GM19468 (cell line): ENCODE data around the gene JAM3.
"Not testable (repeated sequence)": the region's sequence is repeated elsewhere in the genome, so short reads cannot be mapped to it uniquely, and the experiment has no call there.

Experiments used
- ATAC-seq: cut with Tn5 transposase; IDR thresholded peaks from one replicate; pipeline ENCODE4 v1.9.1; 2021; ENCODE audit warnings: mild to moderate bottlenecking, moderate library complexity, moderate number of reproducible peaks; ENCODE audit not compliant: unreplicated experiment; ENCODE audit errors: extremely low read depth

Gene JAM3

GRCh38 chr11:134055029-134055428, 13.8 kb upstream of the JAM3 start:
- ATAC-seq = no peak

GRCh38 chr11:134060316-134060715, 8.6 kb upstream of the JAM3 start:
- no peak for ATAC-seq

- no peak for ATAC-seq
These were observed 6.4 kb upstream of the JAM3 start for GRCh38 chr11:134062265-134063123.

- no peak for ATAC-seq
These were observed 5.8 kb upstream of the JAM3 start for GRCh38 chr11:134063124-134063495.

- no peak for ATAC-seq
These were observed 4.7 kb upstream of the JAM3 start for GRCh38 chr11:134063991-134064747.

GRCh38 chr11:134065381-134065780, 3.5 kb upstream of the JAM3 start:
- no peak for ATAC-seq

GRCh38 chr11:134066943-134067885, 1.7 kb upstream of the JAM3 start:
- ATAC-seq = no peak

GRCh38 chr11:134069426-134070341, 812 bp downstream of the JAM3 start:
- ATAC-seq = no peak

- no peak for ATAC-seq
These were observed 1.5 kb downstream of the JAM3 start for GRCh38 chr11:134070342-134070845.

GRCh38 chr11:134071306-134071705, 2.4 kb downstream of the JAM3 start:
- no peak for ATAC-seq

GRCh38 chr11:134071766-134072402, 3.0 kb downstream of the JAM3 start:
- ATAC-seq = no peak

GRCh38 chr11:134072844-134073243, 4.0 kb downstream of the JAM3 start:
- ATAC-seq = peak; percentile 80

GRCh38 chr11:134074346-134074745, 5.5 kb downstream of the JAM3 start:
- no peak for ATAC-seq

GRCh38 chr11:134074766-134075165, 5.9 kb downstream of the JAM3 start:
- ATAC-seq = no peak

- no peak for ATAC-seq
These were observed 10.4 kb downstream of the JAM3 start for GRCh38 chr11:134079317-134079716.

- ATAC-seq = not testable (repeated sequence)
These were observed 12.4 kb downstream of the JAM3 start for GRCh38 chr11:134081258-134081657.

- ATAC-seq = no peak
These were observed 14.1 kb downstream of the JAM3 start for GRCh38 chr11:134082990-134083389.

GRCh38 chr11:134086376-134086775, 17.5 kb downstream of the JAM3 start:
- no peak for ATAC-seq

GRCh38 chr11:134092006-134092405, 23.1 kb downstream of the JAM3 start:
- ATAC-seq = not testable (repeated sequence)
